Measurements from ENCODE around the gene CD40LG. TPM values are rescaled to one million over a fixed set of nuclear protein-coding genes. Genes with fewer than 3 reads are reported as not detected.

The CD40LG gene
- total RNA-seq, 1 donor: not detected

DNA sequence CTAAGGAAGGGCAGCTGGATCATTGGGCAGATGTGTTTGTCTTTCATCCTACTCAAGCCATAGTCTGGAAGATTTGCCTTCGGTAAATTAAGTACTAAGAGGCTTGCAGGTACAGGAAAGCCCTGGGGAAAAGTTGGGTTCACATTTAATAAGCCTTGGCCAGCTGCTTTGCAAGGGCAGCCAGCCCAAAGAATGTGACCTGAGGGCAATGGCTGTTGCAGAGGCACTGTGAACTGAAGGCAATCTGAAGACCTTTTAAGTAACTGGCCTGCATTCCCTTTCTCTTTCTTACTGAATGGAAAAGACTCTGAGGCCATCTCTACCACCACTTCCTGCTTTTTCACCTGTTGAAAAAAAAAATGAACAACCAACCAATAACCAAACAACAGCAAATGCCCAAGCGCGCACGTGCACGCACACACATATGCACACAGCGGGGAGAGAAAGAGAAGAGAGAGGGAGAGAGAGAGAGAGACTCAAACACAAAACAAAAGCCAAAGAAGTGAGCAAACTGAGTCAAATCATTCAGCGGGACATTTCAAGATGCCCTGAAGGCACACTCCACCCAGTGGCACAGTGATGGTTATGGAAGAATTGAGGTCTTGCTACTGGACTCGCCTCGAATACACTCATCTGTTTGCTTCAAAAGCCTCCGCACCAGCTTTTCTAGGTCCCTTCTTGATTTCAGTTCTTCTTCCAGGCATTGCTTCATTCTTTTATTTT lies 19.6 kb downstream of the CD40LG start:
- H3K4me3 ChIP-seq (ENCODE audit: low read depth, low read length): no peak overlapping the region
- DNase-seq (ENCODE audit: low read depth): no peak
- TF ChIP-seq, protein P1, sequence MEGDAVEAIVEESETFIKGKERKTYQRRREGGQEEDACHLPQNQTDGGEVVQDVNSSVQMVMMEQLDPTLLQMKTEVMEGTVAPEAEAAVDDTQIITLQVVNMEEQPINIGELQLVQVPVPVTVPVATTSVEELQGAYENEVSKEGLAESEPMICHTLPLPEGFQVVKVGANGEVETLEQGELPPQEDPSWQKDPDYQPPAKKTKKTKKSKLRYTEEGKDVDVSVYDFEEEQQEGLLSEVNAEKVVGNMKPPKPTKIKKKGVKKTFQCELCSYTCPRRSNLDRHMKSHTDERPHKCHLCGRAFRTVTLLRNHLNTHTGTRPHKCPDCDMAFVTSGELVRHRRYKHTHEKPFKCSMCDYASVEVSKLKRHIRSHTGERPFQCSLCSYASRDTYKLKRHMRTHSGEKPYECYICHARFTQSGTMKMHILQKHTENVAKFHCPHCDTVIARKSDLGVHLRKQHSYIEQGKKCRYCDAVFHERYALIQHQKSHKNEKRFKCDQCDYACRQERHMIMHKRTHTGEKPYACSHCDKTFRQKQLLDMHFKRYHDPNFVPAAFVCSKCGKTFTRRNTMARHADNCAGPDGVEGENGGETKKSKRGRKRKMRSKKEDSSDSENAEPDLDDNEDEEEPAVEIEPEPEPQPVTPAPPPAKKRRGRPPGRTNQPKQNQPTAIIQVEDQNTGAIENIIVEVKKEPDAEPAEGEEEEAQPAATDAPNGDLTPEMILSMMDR (IDR thresholded peaks at IDR 0.05; ENCODE audit: insufficient read depth, low read depth, low read length): no peak

DNA sequence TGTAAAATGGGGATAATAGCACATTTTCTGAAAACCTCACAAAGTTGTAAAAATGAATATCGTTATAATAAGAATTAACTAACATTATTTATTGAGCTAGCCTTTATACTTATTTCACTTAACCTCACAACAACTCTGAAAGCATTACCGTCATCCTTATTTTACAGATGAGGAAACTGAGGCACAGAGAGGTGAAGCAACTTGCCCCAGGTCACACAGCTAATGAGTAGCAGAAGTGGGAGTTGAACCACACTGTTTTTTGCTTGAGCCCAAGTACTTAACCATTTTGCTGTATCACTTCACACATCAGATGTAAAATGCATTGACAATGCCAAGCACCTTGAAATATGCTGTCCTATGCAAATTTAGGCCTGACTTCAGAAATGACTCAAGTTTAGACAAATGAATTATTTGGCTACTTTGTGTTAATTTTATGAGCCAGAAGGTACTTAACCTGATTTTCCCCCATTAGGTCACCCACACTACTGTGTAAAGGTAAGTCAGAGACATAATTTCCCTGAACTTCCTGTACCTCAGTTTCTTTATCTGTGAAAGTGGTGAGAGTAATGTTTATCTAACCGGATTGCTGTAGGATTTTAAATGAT lies 23.1 kb downstream of the CD40LG start:
- no peak overlapping the region for H3K4me3 ChIP-seq (ENCODE audit: low read depth, low read length)
- DNase-seq (ENCODE audit: low read depth): no peak
- TF ChIP-seq, protein P1 (IDR thresholded peaks at IDR 0.05; ENCODE audit: insufficient read depth, low read depth, low read length): no peak

DNA sequence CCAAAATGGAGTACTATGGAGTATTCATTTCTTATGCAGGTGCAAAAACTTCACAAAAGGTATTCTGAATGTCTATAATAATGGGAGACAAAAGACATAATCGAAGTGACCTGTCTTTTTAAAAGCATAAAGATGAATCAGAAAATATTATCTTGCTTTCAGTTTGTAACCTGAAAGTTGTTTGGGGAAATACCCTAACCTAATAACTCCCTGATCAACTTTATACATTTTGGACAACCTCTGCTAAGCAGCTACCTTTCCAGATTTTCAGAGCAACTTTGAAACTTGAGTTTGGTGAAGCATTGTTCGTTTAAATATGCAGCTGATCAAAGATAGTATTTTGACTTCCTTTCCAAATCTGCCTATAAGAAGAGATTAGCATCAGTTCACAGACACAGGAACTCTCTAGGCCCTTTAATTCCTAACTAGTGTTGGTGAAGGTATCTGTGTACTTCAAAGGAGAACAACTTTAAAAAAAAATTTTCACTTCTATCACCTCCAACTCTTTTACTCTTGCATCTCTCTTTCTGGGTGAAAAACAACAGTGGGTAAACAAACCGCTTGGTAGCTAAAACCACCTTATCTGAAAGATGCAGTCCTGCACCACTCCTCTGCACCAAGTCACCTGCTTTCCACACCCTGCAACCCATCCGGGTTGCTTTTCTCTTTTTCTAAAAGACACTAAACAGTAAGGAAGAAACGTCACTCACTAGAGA lies 26.5 kb downstream of the CD40LG start:
- no peak for DNase-seq (ENCODE audit: low read depth)

DNA sequence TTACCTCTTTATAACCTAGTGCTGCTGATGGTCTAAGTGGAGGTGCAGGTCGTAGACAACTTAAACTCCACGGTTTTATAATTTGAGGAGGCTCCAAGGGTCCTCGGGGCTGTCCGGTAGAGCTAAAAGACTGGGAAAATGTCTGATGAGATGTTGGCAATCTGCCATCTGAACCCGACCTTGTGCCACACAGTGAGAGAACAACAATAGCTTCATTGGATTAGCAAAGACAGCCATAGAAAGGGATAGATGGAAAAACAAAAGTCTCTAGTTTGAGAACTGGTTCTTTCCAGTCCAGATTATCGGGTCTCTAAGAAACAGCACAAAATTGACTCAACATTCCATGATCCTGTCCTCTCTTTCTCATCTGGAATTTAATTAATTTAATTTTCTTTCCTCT lies 31.6 kb downstream of the CD40LG start:
- DNase-seq (ENCODE audit: low read depth): no peak
- H3K4me3 ChIP-seq (ENCODE audit: low read depth, low read length): no peak overlapping the region
- TF ChIP-seq, protein P1 (IDR thresholded peaks at IDR 0.05; ENCODE audit: insufficient read depth, low read depth, low read length): no peak

More for the DNA sequence above, 26.5 kb downstream of the CD40LG start:
- H3K4me3 ChIP-seq (ENCODE audit: low read depth, low read length): no peak overlapping the region
- TF ChIP-seq, protein P1 (IDR thresholded peaks at IDR 0.05; ENCODE audit: insufficient read depth, low read depth, low read length): no peak

DNA sequence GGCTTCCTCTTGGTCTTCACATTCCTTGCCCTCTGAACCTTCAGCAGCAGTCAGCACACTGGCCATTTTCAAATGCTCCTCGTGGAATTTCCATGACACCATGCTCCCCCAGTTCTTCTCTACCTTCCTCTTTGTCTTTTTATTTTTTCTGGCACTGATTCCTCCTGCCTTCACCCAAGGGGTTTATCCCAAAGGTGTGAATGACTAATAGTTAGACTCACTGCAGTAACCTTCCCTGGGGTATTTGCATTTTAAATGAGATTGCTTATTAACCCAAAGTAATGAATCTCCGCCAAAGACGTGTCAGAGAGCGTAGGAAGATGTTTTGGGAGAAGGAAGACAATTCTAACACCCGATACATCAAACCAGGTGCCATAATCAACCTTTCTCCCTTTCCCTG lies 36.2 kb downstream of the CD40LG start:
- TF ChIP-seq, protein P1 (IDR thresholded peaks at IDR 0.05; ENCODE audit: insufficient read depth, low read depth, low read length): no peak
- no peak overlapping the region for H3K4me3 ChIP-seq (ENCODE audit: low read depth, low read length)

DNA sequence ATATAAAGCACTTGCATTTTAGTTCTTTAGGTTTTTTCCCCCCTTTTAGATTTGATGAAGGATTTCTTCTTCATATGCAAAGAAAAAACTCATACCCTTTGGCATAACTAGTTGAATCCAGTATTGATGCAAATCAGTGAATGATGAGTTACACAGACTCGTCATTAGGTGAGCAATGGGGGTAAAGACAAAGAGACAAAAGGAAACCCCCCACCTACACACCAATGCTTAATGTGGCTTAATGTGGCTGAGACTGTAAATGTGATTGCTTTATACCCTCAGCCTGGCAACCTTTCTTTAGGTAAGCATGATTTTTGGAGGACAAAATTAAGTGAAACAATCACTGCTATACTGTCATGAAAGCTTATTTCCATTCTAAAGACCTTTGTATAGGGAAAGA lies 39.5 kb downstream of the CD40LG start:
- no peak for DNase-seq (ENCODE audit: low read depth)
- TF ChIP-seq, protein P1 (IDR thresholded peaks at IDR 0.05; ENCODE audit: insufficient read depth, low read depth, low read length): no peak
- H3K4me3 ChIP-seq (ENCODE audit: low read depth, low read length): no peak overlapping the region

More for the DNA sequence above, 36.2 kb downstream of the CD40LG start:
- DNase-seq (ENCODE audit: low read depth): no peak

Data from fibroblast of villous mesenchyme (primary cell).